ENCODE data around the gene ULK2.

ULK2 gene

GRCh38 chr17:19726631-19727376, 140.9 kb downstream of the ULK2 start:
- DNase-seq (ENCODE audit: low spot score): no peak

- no peak for DNase-seq (ENCODE audit: low spot score)
Observed at GRCh38 chr17:19725486-19725885, 142.2 kb downstream of the ULK2 start.

- no peak for DNase-seq (ENCODE audit: low spot score)
Observed at GRCh38 chr17:19724501-19725420, 143.0 kb downstream of the ULK2 start.

GRCh38 chr17:19723964-19724363, 143.8 kb downstream of the ULK2 start:
- no peak for DNase-seq (ENCODE audit: low spot score)
